AG04450 (cell line): ENCODE measurements around the gene TRIM3. TPM values are rescaled to one million over a fixed set of nuclear protein-coding genes. Genes with fewer than 3 reads are reported as not detected.

Experiments used
- CTCF ChIA-PET: fragments of 300-600, 350-600 bp; formaldehyde crosslinking; extraction: SDS; loops from one replicate; lab custom pipeline; 2022; ENCODE audit warnings: antibody characterized with exemption, inconsistent platforms; lab: Charles Lee
- POLR2A ChIA-PET: fragments of 350-600 bp; formaldehyde crosslinking; extraction: SDS; loops from one replicate; lab custom pipeline; 2021; ENCODE audit warnings: antibody characterized with exemption, inconsistent platforms; lab: Yijun Ruan, JAX
- DNase-seq: peaks from one replicate; pipeline ENCODE4 v3.0.0-alpha.2; 2011; ENCODE audit warnings: low read depth, low spot score
- H3K27ac ChIP-seq: one replicate; pipeline ENCODE4 v1.5.1; 2012; ENCODE audit warnings: low read depth, low read length, control low read depth
- H3K27me3 ChIP-seq: one replicate; pipeline ENCODE4 v1.6.0; 2012; ENCODE audit warnings: low read length; ENCODE audit not compliant: control insufficient read depth, insufficient read depth
- H3K4me3 ChIP-seq: 2 replicates; pipeline ENCODE4 v1.5.1; 2011; ENCODE audit warnings: mild to moderate bottlenecking, low read depth, low read length, control low read depth
- H3K9me3 ChIP-seq: 2 replicates; pipeline ENCODE4 v1.5.1; 2012; ENCODE audit warnings: low read length; ENCODE audit not compliant: control insufficient read depth, insufficient read depth
- CTCF ChIP-seq: IDR thresholded peaks from 2 replicates; pipeline ENCODE4 v1.5.1; 2011; ENCODE audit warnings: low read depth, low read length, control low read depth, inconsistent platforms
- polyA plus RNA-seq: library from polyadenylated mRNA; depleted of rRNA; stranded (reverse); fragments of >200 nt; gene quantifications from 2 replicates; pipeline ENCODE4 v1.2.3, GENCODE V29; 2011

TRIM3 gene
- polyA plus RNA-seq, 1 experiment = 10.5 TPM

GRCh38 chr11:6438979-6439571 lies 34.7 kb downstream of the TRIM3 start:
- Histone ChIP-seq H3K27me3 (no peaks in the 10 kb centered on the region), H3K4me3 (no peak overlapping the region), H3K27ac (no peak overlapping the region), H3K9me3 (no peaks in the 10 kb centered on the region)
- peak; percentile 82 for TF ChIP-seq CTCF
- CTCF ChIA-PET = interaction anchor here (0.6 to 15.7 kb wide), 22 partner anchors 9 to 714 kb away, joined by 3 to 604 read pairs (median 4); partner anchors contain the start of genes APBB1 and MRPL17
- POLR2A ChIA-PET = interaction anchor here (1.4 kb wide), 1 partner anchor 20 kb away, joined by 4 read pairs; the partner anchor contains the start of gene APBB1
- DNase-seq = no peak

GRCh38 chr11:6437993-6438392 lies 35.7 kb downstream of the TRIM3 start:
- Histone ChIP-seq H3K27me3 (no peaks in the 10 kb centered on the region), H3K27ac (no peak overlapping the region), H3K4me3 (no peak overlapping the region), H3K9me3 (no peaks in the 10 kb centered on the region)
- no peak for DNase-seq
- ChIA-PET POLR2A (no interaction called here), CTCF (interaction anchor here (1.0 to 15.7 kb wide), 9 partner anchors 8 to 92 kb away, joined by 3 to 604 read pairs (median 8); no protein-coding TSS in a partner anchor)
- no peak for TF ChIP-seq CTCF

- CTCF ChIA-PET = interaction anchor here (1.2 to 15.7 kb wide), 4 partner anchors 11 to 69 kb away, joined by 3 to 604 read pairs (median 11); no protein-coding TSS in a partner anchor
Observed at GRCh38 chr11:6437423-6437822, 36.3 kb downstream of the TRIM3 start.

GRCh38 chr11:6433998-6434660 lies 39.6 kb downstream of the TRIM3 start:
- no peaks in the 10 kb centered on the region for H3K27me3 ChIP-seq
- no peak overlapping the region for H3K27ac ChIP-seq
- TF ChIP-seq CTCF = no peak
- H3K9me3 ChIP-seq = no peaks in the 10 kb centered on the region
- ChIA-PET POLR2A (no interaction called here), CTCF (interaction anchor here (1.5 kb wide), 1 partner anchor 71 kb away, joined by 4 read pairs; no protein-coding TSS in a partner anchor)
- DNase-seq = no peak
- no peak overlapping the region for H3K4me3 ChIP-seq

More at GRCh38 chr11:6437423-6437822, 36.3 kb downstream of the TRIM3 start:
- H3K27ac ChIP-seq = no peak overlapping the region
- no peaks in the 10 kb centered on the region for H3K9me3 ChIP-seq
- POLR2A ChIA-PET = no interaction called here
- no peak for DNase-seq
- TF ChIP-seq CTCF = no peak
- no peaks in the 10 kb centered on the region for H3K27me3 ChIP-seq
- no peak overlapping the region for H3K4me3 ChIP-seq

- H3K9me3 ChIP-seq = no peaks in the 10 kb centered on the region
- CTCF ChIA-PET = interaction anchor here (2.6 to 3.1 kb wide), 3 partner anchors 8 to 69 kb away, joined by 7 to 20 read pairs (median 16); partner anchors contain the start of gene HPX
- no peak overlapping the region for H3K4me3 ChIP-seq
- POLR2A ChIA-PET = no interaction called here
- no peak overlapping the region for H3K27ac ChIP-seq
- DNase-seq = no peak
- no peaks in the 10 kb centered on the region for H3K27me3 ChIP-seq
- no peak for TF ChIP-seq CTCF
Observed at GRCh38 chr11:6431861-6432260, 41.9 kb downstream of the TRIM3 start.
